HG03280 (cell line): ENCODE measurements around the gene ABCB6.

Experiments
- ATAC-seq: cut with Tn5 transposase; IDR thresholded peaks from one replicate; pipeline ENCODE4 v1.9.1; 2021; ENCODE audit warnings: mild to moderate bottlenecking, moderate library complexity; ENCODE audit not compliant: unreplicated experiment

ABCB6 gene

GRCh38 chr2:219186754-219187456 is 31.9 kb downstream of the ABCB6 start:
- no peak for ATAC-seq

- ATAC-seq = no peak
These were observed 34.6 kb downstream of the ABCB6 start for GRCh38 chr2:219184121-219184520.

- no peak for ATAC-seq
These were observed 35.5 kb downstream of the ABCB6 start for GRCh38 chr2:219183151-219183772.

- no peak for ATAC-seq
These were observed 36.2 kb downstream of the ABCB6 start for GRCh38 chr2:219182331-219183150.

GRCh38 chr2:219181531-219181930 is 37.2 kb downstream of the ABCB6 start:
- no peak for ATAC-seq

- no peak for ATAC-seq
These were observed 37.8 kb downstream of the ABCB6 start for GRCh38 chr2:219180961-219181360.

- no peak for ATAC-seq
These were observed 38.9 kb downstream of the ABCB6 start for GRCh38 chr2:219179601-219180465.

GRCh38 chr2:219178377-219179175 is 40.2 kb downstream of the ABCB6 start:
- peak; percentile 9 for ATAC-seq

GRCh38 chr2:219177552-219178376 is 41.0 kb downstream of the ABCB6 start, which contains the start of gene RETREG2:
RETREG2 (plus strand) TSS chr2:219178275; CDS start chr2:219178353, 78 bp downstream.
- peak; percentile 44 for ATAC-seq

GRCh38 chr2:219176818-219177551 is 41.8 kb downstream of the ABCB6 start, which contains the start of gene CNPPD1:
CNPPD1 (minus strand) TSS chr2:219176925; CDS start chr2:219176828, 97 bp downstream.
- ATAC-seq = peak; percentile 70

GRCh38 chr2:219175928-219176817 is 42.6 kb downstream of the ABCB6 start:
- peak; percentile 11 for ATAC-seq

- ATAC-seq = no peak
These were observed 43.3 kb downstream of the ABCB6 start for GRCh38 chr2:219175486-219175885.

GRCh38 chr2:219174801-219175200 is 44.0 kb downstream of the ABCB6 start:
- ATAC-seq = no peak

- ATAC-seq = no peak
These were observed 44.6 kb downstream of the ABCB6 start for GRCh38 chr2:219174146-219174545.

GRCh38 chr2:219173176-219173575 is 45.6 kb downstream of the ABCB6 start:
- ATAC-seq = no peak

- no peak for ATAC-seq
These were observed 46.3 kb downstream of the ABCB6 start for GRCh38 chr2:219172231-219173154.
